ENCODE data around the gene CTTNBP2NL. TPM values are rescaled to one million over a fixed set of nuclear protein-coding genes. Genes with fewer than 3 reads are reported as not detected.
"Not testable (repeated sequence)": the region's sequence is repeated elsewhere in the genome, so short reads cannot be mapped to it uniquely, and the experiment has no call there.

Gene CTTNBP2NL
- total and polyA plus RNA-seq, 5 experiments from 2014 or later: 0.46 to 0.96 (median 0.55) TPM; not detected in 2

DNA sequence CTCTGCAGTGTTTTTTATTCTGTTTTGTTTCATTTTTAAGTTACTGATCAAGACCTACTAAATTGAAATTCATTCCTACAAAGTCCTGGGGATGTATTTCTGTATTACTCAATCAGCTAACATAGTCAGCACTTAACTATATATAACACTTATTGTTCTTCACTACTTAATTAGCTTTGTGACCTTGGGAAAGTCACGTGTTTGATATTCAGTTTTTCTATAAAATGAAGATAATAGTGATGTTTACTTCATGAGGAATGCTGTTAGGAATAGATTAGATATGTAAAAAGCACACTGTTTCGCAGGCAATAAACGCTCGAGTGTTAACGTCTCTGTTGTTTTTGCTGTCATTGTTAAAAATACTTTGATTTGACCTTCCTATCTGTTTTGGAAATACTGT is 44.6 kb downstream of the CTTNBP2NL start:
- no peaks in the 10 kb centered on the region for H3K4me1 Mint-ChIP-seq
- no peaks in the 10 kb centered on the region for H3K9me3 Mint-ChIP-seq
- H3K4me3 Mint-ChIP-seq: no peak overlapping the region
- DNase-seq (no peak), ATAC-seq (no peak)
- H3K27me3 Mint-ChIP-seq: peaks cover 2 to 9% (median 8%) of the 10 kb centered on the region in 5 donors
- no peak overlapping the region for H3K27ac Mint-ChIP-seq
- H3K36me3 Mint-ChIP-seq: no peaks in the 10 kb centered on the region
- POLR2A ChIA-PET: no interaction called here

DNA sequence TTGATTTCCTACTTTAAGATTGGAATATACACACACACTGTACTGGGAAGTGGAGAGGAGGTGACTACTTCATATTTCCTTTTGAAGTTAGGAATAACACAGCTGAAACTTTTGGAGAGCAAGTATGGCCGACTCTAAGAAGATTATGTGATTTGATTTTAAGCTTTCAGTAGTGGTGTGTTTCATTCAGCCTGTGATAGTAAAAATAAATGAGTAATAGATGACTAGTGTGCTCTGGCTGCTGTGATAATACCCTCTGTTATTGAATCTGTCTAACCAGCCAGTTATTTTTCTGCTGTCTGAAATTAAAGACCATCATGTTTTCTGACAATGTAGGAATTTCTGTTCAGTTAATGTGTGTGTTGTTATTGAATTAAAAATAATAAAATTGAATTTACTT is 48.3 kb downstream of the CTTNBP2NL start:
- POLR2A ChIA-PET: no interaction called here
- Mint-ChIP-seq H3K36me3 (no peaks in the 10 kb centered on the region), H3K4me1 (no peaks in the 10 kb centered on the region), H3K27ac (no peak overlapping the region), H3K4me3 (no peak overlapping the region), H3K27me3 (peaks cover 0 to 5% (median 1%) of the 10 kb centered on the region in 5 donors), H3K9me3 (no peaks in the 10 kb centered on the region)
- ATAC-seq (no peak), DNase-seq (no peak)

DNA sequence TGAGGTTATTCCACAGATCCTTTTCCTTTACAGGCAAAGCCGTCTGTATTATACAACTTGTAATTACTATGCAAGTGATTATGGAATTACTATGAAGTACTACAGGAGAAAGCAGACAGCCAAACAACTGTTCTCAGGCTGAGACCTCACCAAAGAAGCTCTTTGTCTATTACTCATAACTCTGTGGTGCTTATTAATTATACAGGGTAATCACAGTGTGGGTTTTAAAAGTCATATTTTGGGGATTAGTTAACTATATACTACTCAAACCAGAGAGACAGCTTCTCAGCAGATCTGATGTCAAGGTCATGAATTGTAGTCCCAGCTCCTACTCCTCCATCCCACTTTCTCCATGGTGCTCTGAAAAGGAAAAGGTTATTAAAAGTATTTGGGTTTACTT is 49.6 kb downstream of the CTTNBP2NL start:
- H3K4me1 Mint-ChIP-seq: no peaks in the 10 kb centered on the region
- H3K9me3 Mint-ChIP-seq: no peaks in the 10 kb centered on the region
- H3K27ac Mint-ChIP-seq: no peak overlapping the region
- no peak overlapping the region for H3K4me3 Mint-ChIP-seq
- H3K27me3 Mint-ChIP-seq: peaks cover 0 to 5% (median 2%) of the 10 kb centered on the region in 5 donors
- ATAC-seq (no peak), DNase-seq (no peak)
- POLR2A ChIA-PET: no interaction called here
- H3K36me3 Mint-ChIP-seq: no peaks in the 10 kb centered on the region

DNA sequence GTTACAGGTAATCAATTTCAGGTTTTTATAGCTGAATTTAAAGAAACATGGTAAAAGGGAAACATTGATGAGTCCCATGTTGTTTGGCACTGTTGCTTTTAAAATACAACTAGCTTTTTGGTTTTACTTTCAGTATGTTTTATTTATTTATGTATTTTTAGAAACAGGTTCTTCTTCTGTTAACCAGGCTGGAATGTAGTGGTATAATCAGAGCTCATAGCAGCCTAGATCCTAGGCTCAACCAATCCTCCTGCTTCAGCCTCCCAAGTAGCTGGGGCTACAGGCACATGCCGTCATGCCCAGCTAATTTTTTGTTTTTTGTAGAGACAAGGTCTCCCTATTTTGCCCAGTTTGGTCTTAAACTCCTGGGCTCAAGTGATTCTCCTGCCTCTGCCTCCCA is 50.4 kb downstream of the CTTNBP2NL start:
- ATAC-seq (no peak), DNase-seq (no peak)
- H3K36me3 Mint-ChIP-seq: no peaks in the 10 kb centered on the region
- H3K4me3 Mint-ChIP-seq: no peak overlapping the region
- H3K27me3 Mint-ChIP-seq: peaks cover 0 to 5% (median 3%) of the 10 kb centered on the region in 5 donors
- H3K27ac Mint-ChIP-seq: no peak overlapping the region
- no peaks in the 10 kb centered on the region for H3K4me1 Mint-ChIP-seq
- no peaks in the 10 kb centered on the region for H3K9me3 Mint-ChIP-seq
- POLR2A ChIA-PET: interaction anchor here (0.7 kb wide), 1 partner anchor 1061 kb away, joined by 6 read pairs; no protein-coding TSS in a partner anchor

DNA sequence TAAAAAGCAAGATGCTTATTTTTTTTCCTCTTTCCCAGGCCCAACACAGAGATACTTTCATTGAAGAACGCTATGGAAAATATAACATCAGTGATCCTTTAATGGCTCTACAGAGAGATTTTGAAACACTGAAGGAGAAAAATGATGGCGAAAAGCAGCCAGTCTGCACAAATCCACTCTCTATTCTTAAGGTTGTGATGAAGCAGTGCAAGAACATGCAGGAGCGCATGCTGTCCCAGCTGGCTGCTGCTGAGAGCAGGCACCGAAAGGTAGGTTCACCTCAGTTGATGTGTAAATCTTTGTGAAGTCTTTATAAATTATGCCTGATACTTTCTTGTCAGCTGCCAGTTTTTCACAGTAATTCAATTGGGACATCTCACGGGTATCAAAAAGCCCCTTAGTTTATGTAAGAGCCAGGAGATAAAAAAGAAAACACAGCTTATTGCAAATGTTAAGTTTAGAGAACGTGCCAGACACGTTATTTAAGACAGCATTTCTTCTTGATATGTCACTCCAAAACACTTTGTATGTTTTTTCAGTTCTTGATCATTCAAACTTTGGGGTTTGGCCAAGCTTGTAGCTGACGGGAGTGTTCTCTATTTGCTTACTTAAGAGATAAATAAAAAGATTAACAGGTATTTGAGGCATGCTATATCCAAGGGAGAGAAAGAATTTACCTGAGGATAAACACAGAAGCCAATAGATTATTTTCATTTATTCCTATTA is 53.1 kb downstream of the CTTNBP2NL start:
- Mint-ChIP-seq H3K9me3 (no peaks in the 10 kb centered on the region), H3K36me3 (no peaks in the 10 kb centered on the region), H3K27me3 (peaks cover 0 to 5% (median 2%) of the 10 kb centered on the region in 5 donors), H3K4me3 (no peak overlapping the region), H3K4me1 (no peaks in the 10 kb centered on the region), H3K27ac (no peak overlapping the region)
- POLR2A ChIA-PET: no interaction called here
- ATAC-seq (no peak), DNase-seq (no peak)

DNA sequence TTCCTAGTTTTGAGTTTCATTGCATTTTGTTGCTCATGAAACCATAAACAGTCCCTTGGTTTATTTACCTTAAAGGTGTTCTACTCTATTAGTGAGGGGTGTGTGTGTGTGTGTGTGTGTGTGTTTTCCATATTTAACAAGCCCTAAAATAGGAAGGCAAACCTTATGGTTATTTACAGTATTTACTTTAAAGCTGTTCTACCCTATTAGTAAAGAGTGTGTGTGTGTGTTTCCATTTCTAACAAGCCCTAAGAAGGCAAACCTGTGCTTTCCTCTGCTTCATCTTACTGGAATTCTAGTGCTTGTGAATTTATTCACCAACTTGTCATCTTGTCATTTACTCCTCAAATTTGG is 53.6 kb downstream of the CTTNBP2NL start:
- H3K4me3 Mint-ChIP-seq: no peak overlapping the region
- POLR2A ChIA-PET: no interaction called here
- ATAC-seq (no peak), DNase-seq (no peak)
- no peaks in the 10 kb centered on the region for H3K4me1 Mint-ChIP-seq
- no peaks in the 10 kb centered on the region for H3K9me3 Mint-ChIP-seq
- H3K27me3 Mint-ChIP-seq: peaks cover 0 to 11% (median 4%) of the 10 kb centered on the region in 5 donors
- no peaks in the 10 kb centered on the region for H3K36me3 Mint-ChIP-seq
- H3K27ac Mint-ChIP-seq: no peak overlapping the region

DNA sequence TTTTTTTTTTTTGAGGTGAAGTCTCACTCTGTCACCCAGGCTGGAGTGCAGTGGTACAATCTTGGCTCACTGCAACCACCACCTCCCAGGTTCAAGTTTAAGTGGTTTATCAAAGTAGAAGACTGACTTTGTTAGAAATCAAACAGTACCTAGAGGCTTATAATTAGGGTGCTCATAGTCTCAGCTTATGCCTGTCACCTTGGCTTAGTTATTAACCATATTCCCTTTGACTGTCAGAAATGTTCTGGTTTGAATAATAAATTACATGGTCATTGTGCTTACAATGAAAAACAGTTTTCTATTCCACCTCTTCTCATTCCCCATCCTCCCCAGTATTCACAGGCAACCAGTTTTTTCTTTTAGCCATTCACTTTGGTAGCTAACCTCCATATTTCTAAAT is 54.8 kb downstream of the CTTNBP2NL start:
- Mint-ChIP-seq H3K4me3 (no peak overlapping the region), H3K36me3 (no peaks in the 10 kb centered on the region), H3K27me3 (peaks cover 0 to 11% (median 4%) of the 10 kb centered on the region in 5 donors), H3K27ac (no peak overlapping the region), H3K9me3 (no peaks in the 10 kb centered on the region), H3K4me1 (no peaks in the 10 kb centered on the region)
- no peak for DNase-seq
- no peak for ATAC-seq
- POLR2A ChIA-PET: no interaction called here

DNA sequence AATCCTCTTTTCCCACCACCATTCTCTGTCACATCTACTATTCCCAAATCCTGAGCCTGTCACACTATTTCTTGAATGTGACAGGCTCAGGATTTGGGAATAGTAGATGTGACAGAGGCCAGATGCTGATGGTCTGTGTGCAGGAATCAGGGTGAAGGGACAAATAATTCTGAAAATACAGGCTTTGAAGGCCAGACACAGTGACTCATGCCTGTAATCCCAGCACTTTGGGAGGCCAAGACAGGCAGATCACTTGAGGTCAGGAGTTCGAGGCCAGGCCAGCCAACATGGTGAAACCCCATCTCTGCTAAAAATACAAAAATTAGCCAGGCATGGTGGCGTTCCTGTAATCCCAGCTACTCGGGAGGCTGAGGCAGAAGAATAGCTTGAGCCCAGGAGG is 55.3 kb downstream of the CTTNBP2NL start:
- H3K36me3 Mint-ChIP-seq, DNase-seq, H3K4me1 Mint-ChIP-seq, H3K4me3 Mint-ChIP-seq, H3K9me3 Mint-ChIP-seq, POLR2A ChIA-PET, ATAC-seq: not testable (repeated sequence)
- peaks cover 0 to 11% (median 4%) of the 10 kb centered on the region in 5 donors for H3K27me3 Mint-ChIP-seq
- H3K27ac Mint-ChIP-seq: peak overlapping the region in 1 of 10 donors; percentile 5

DNA sequence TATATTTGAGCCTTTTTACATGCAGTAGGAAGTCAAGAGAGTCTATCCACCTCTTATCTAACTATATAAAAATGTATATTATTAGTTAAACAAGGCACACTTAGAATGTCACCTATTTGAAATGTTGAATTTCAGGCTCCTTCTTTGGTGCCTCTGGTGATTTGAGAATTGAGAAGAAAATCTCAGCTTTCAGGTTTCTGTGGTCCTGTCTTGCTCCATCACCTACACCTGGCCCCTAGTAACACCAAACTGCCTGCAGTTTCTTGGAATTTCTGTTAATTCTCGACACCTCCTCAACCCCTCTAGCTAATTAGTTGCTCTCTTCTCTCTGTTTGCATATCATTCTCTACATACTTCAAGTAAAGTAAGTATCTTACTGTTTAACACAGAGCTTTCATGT is 57.9 kb downstream of the CTTNBP2NL start:
- no peak overlapping the region for H3K27ac Mint-ChIP-seq
- no peaks in the 10 kb centered on the region for H3K4me1 Mint-ChIP-seq
- no peak overlapping the region for H3K4me3 Mint-ChIP-seq
- DNase-seq: no peak
- H3K9me3 Mint-ChIP-seq: no peaks in the 10 kb centered on the region
- H3K36me3 Mint-ChIP-seq: no peaks in the 10 kb centered on the region
- ATAC-seq: no peak
- H3K27me3 Mint-ChIP-seq: peaks cover 0 to 19% (median 4%) of the 10 kb centered on the region in 5 donors
- POLR2A ChIA-PET: no interaction called here

DNA sequence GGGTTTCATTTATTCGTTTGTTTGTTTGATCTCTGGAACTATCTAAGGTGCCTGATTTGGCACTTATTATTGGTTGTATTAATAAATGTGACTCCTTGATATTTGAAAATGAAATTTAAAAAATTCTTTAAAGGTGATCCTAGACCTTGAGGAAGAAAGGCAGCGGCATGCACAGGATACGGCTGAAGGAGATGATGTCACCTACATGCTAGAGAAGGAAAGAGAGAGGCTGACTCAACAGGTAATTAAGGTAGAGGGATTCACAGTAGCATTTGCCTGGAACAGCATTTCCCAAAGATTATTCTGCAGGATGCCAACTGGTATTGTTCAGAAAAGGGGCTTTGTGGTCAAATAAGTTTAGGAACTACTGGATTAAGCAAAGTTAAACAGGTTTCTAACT is 58.3 kb downstream of the CTTNBP2NL start:
- POLR2A ChIA-PET: no interaction called here
- Mint-ChIP-seq H3K4me1 (no peaks in the 10 kb centered on the region), H3K4me3 (no peak overlapping the region), H3K27ac (no peak overlapping the region), H3K36me3 (no peaks in the 10 kb centered on the region), H3K9me3 (no peaks in the 10 kb centered on the region), H3K27me3 (peaks cover 0 to 19% (median 4%) of the 10 kb centered on the region in 5 donors)
- DNase-seq: no peak
- ATAC-seq: no peak

DNA sequence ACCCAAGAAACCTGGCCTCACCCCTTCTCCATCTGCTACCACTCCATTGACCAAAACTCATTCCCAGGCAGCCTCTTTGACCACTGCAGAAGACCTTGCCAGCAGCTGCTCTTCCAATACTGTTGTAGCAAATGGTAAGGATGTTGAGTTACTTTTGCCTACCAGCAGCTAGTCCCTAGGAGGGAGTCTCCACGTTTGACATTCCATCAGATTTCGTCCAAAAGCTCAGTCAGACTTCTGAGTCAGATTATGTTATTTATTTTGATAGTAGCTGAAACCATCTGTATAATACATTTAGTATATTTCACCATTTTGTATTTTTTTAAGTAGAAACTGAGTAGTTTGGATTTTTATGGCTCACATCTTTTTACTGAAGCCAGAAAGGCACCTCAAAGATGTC is 61.2 kb downstream of the CTTNBP2NL start:
- Mint-ChIP-seq H3K27ac (no peak overlapping the region), H3K4me3 (no peak overlapping the region), H3K9me3 (no peaks in the 10 kb centered on the region), H3K4me1 (no peaks in the 10 kb centered on the region), H3K27me3 (peaks cover 2 to 15% (median 5%) of the 10 kb centered on the region in 5 donors), H3K36me3 (no peaks in the 10 kb centered on the region)
- POLR2A ChIA-PET: no interaction called here
- DNase-seq (no peak), ATAC-seq (no peak)

DNA sequence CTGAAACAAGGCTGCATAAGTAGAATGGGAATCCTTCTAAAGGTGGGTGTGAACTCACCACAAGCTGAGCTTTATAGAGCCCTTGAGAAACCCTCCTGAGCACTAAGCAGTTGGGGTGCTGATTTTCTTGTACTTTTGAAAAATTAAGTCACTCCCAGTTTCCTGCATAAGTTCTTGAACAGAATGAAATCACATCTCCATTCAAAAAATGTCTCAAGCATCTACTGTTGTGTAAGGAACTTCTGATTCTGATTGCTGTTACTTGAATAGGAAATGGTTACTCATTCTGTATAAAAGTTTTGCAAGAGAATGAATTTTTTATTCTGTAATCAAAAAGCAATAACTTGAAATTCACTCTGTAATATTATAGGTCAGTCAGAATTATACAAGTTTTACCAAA is 61.9 kb downstream of the CTTNBP2NL start:
- DNase-seq (no peak), ATAC-seq (no peak)
- POLR2A ChIA-PET: no interaction called here
- H3K4me3 Mint-ChIP-seq: no peak overlapping the region
- peaks cover 0 to 4% (median 0%) of the 10 kb centered on the region in 4 donors for H3K4me1 Mint-ChIP-seq
- no peaks in the 10 kb centered on the region for H3K9me3 Mint-ChIP-seq
- peaks cover 4 to 21% (median 10%) of the 10 kb centered on the region in 5 donors for H3K27me3 Mint-ChIP-seq
- no peaks in the 10 kb centered on the region for H3K36me3 Mint-ChIP-seq
- H3K27ac Mint-ChIP-seq: no peak overlapping the region

DNA sequence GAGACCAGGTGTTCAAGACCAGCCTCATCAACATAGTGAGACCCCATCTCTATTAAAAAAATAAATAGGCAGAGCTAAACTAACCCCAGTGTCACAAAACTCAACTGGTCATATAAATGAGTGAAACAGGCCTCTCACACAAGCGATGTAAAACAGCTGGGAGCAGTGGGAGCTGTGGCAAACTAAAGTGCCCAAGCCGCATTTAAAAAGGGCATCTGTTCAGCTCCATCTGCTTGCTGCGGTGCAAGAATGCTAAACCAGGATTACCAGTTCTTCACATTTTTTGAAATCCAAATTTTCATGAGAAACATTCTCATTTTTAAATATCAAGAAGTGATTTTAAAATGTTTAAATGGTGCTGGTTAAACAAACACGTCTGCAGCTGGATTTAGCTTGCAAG is 62.7 kb downstream of the CTTNBP2NL start:
- Mint-ChIP-seq H3K4me1 (peaks cover 0 to 4% (median 0%) of the 10 kb centered on the region in 4 donors), H3K27ac (no peak overlapping the region), H3K9me3 (no peaks in the 10 kb centered on the region), H3K27me3 (peaks cover 4 to 21% (median 11%) of the 10 kb centered on the region in 5 donors), H3K4me3 (no peak overlapping the region), H3K36me3 (no peaks in the 10 kb centered on the region)
- no peak for ATAC-seq
- DNase-seq: no peak
- POLR2A ChIA-PET: no interaction called here

DNA sequence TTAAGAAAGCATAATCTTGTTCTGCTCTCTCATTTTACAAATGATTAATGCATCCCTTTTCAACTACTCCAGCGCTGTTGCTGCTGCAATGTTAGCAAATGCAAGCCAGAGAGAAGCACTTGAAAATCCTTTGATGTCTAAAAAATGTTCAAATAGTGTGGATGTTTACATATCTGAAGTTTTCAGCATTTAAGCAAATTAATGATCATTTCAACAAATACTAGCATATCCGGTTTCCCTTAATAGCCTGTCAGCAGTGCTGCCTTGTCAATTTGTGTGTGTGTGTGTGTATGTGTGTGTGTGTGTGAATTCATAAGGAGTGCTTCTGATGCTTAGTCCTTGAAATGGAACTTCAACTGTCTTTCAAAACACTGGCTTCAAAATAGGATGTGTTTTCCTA is 64.6 kb downstream of the CTTNBP2NL start:
- POLR2A ChIA-PET: no interaction called here
- peaks cover 0 to 6% (median 1%) of the 10 kb centered on the region in 4 donors for H3K4me1 Mint-ChIP-seq
- ATAC-seq (no peak), DNase-seq (no peak)
- no peak overlapping the region for H3K4me3 Mint-ChIP-seq
- H3K27ac Mint-ChIP-seq: no peak overlapping the region
- H3K27me3 Mint-ChIP-seq: peaks cover 4 to 17% (median 10%) of the 10 kb centered on the region in 5 donors
- no peaks in the 10 kb centered on the region for H3K36me3 Mint-ChIP-seq
- H3K9me3 Mint-ChIP-seq: no peaks in the 10 kb centered on the region
